Pancreas (tissue), 10 donors: ENCODE data around the gene POLR2B. TPM values are rescaled to one million over a fixed set of nuclear protein-coding genes. Genes with fewer than 3 reads are reported as not detected.
A peak's percentile ranks its signal among the peaks of the same experiment; 100 is the strongest.

ENCODE experiments used
- ATAC-seq, 4 donors: fragments of 200-7000 bp; cut with Tn5 transposase; one replicate each; pipeline versions ENCODE4 v1.8.0 to v1.9.1; 2020; ENCODE audit warnings: mild to moderate bottlenecking in 4 of 4, moderate library complexity in 4 of 4
- DNase-seq, 6 donors: peaks; one replicate each; pipeline ENCODE4 v3.0.0-alpha.2; 2020
- FAIRE-seq: peaks from 2 replicates; lab custom pipeline; 2012; peaks lifted over from hg19 to GRCh38; lab: Jason Lieb, UNC
- H3K27ac ChIP-seq, 4 donors: fragments of 200-600 bp; sonication (generic); 1 replicate in 3 of 4; 2 replicates in 1 of 4; pipeline versions ENCODE4 v1.5.0 to v1.8.0; 2020
- H3K27me3 ChIP-seq, 4 donors: fragments of 200-600 bp; one replicate each; pipeline ENCODE4 v1.8.0; 2021
- H3K36me3 ChIP-seq, 3 donors: fragments of 200-600 bp; sonication (generic) in 1 of 3; one replicate each; pipeline versions ENCODE4 v1.5.0 to v1.8.0; 2020 to 2021
- H3K4me1 ChIP-seq, 3 donors: fragments of 200-600 bp; one replicate each; pipeline ENCODE4 v1.8.0; 2021
- H3K4me3 ChIP-seq, 4 donors: fragments of 200-600 bp; sonication (generic) in 2 of 4; one replicate each; pipeline versions ENCODE4 v1.5.0 to v1.8.0; 2020 to 2021
- H3K9me3 ChIP-seq, 4 donors: fragments of 200-600 bp; one replicate each; pipeline ENCODE4 v1.8.0; 2021
- WGBS, 2 donors: extraction: QIAGEN DNeasy Blood & Tissue Kit; methylation state at CpG; one replicate each; pipeline ENCODE4 v1.1.7; 2013; 5-methylcytosine and 5-hydroxymethylcytosine counted together
- intact Hi-C, 3 donors: fragments of 100-400 bp; cut with DNase I; formaldehyde crosslinking; loops; one replicate each; pipeline versions ENCODE4 v1.11.1 to v1.14.2; 2022
- polyA plus RNA-seq, 2 donors: library from polyadenylated mRNA; stranded (reverse); fragments of 200-250 nt; gene quantifications; one replicate each; pipeline ENCODE4 v1.2.3, GENCODE V29; 2013
- total RNA-seq, 6 donors: library from RNA; stranded (reverse); fragmentation: NEBNext Ultra II Directional in 4 of 6; extraction: Animal tissue kit (Norgen Biotek cat#: 25700) in 4 of 6; gene quantifications; one replicate each; pipeline versions ENCODE4 v1.2.1 to v1.2.4, GENCODE V29; 2021 to 2023
- TF ChIP-seq, protein P1 (sequence below), 4 donors: fragments of 200-600 bp; sonication (generic) in 3 of 4; IDR thresholded peaks; one replicate each; pipeline versions ENCODE4 v1.5.0 to v1.8.0; 2021; ENCODE audit warnings: antibody characterized with exemption in 4 of 4
- donor health status: healthy with polysubstance abuse.
- donor health status: DM: no; HTN: no; CAD: no; lungs with moderate emphysema.
- donor health status: DM: no; HTN: no; CAD: no.
- donor health status: control.
- donor health status: control.
- donor health status: Bipolar disorder and iron deficiency.
- donor health status: DM: yes; HTN: yes; CAD: no.
- donor health status: DM: no; HTN: no; CAD: no.
- donor health status: DM: no; HTN: no; CAD: no.
- donor health status: DM: yes; HTN: yes; CAD: no.

Gene POLR2B
- total and polyA plus RNA-seq, 8 donors = 19.2 to 48.2 (median 35.2) TPM

DNA sequence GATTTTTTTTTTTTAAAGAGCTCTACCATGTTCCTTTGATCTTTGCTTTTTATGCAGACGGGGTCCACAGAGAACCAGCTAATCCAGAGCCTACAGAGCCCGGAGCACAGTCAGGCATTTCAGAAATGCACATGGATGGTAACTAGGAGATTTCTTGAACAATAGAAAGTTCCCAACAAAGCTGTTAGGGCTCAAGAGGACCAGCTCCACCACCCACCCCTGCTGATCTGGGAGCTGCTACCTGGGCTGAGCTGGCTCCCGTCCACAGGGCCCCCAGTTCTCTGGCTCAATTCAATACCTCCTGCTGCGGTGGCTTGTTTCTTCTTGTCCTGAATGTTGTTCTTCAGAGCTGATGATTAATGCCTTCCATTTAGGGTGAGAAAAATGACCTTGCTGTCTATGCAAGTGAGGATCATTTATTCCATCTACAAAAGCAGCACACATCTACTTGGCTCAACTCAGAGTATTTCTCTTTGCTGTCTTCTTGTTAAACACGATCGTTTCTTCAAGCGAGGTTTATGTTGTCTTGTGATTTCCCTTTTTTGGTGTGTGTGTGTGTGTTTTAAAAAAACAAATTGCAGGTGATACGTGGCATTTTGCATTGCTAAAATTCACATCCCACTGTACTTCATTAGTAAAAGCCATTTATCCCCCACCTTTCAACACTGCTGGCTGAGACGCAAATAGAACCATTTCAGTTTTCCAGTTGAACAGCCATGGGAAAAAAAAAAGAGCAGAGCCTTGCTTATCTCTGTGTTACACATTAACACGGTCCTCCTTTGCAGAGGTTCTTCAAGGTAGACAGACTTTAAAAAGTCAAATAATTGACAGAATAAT is 100.2 kb downstream of the POLR2B start:
- TF ChIP-seq, protein P1, sequence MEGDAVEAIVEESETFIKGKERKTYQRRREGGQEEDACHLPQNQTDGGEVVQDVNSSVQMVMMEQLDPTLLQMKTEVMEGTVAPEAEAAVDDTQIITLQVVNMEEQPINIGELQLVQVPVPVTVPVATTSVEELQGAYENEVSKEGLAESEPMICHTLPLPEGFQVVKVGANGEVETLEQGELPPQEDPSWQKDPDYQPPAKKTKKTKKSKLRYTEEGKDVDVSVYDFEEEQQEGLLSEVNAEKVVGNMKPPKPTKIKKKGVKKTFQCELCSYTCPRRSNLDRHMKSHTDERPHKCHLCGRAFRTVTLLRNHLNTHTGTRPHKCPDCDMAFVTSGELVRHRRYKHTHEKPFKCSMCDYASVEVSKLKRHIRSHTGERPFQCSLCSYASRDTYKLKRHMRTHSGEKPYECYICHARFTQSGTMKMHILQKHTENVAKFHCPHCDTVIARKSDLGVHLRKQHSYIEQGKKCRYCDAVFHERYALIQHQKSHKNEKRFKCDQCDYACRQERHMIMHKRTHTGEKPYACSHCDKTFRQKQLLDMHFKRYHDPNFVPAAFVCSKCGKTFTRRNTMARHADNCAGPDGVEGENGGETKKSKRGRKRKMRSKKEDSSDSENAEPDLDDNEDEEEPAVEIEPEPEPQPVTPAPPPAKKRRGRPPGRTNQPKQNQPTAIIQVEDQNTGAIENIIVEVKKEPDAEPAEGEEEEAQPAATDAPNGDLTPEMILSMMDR (IDR thresholded peaks at IDR 0.05) = no peak
- H3K9me3 ChIP-seq = no peaks in the 10 kb centered on the region
- ATAC-seq = peak; percentile 75 to 79 (median 79)
- peaks cover 0 to 26% (median 24%) of the 10 kb centered on the region in 3 donors for H3K4me1 ChIP-seq
- H3K36me3 ChIP-seq = no peaks in the 10 kb centered on the region
- peak in 3 of 6 donors; percentile 46 to 54 (median 48) for DNase-seq
- no peaks in the 10 kb centered on the region for H3K27me3 ChIP-seq
- intact Hi-C loops = no loop called here
- FAIRE-seq = no peak
- H3K27ac ChIP-seq = peak overlapping the region; percentile 18 to 75 (median 66)
- H3K4me3 ChIP-seq = peak overlapping the region in 1 of 4 donors; percentile 10
- WGBS, 2 donors = 14 to 16% methylated on average over 10 of the region's 10 CpGs

Other genes with a start within 250 kb of the POLR2B start
- gene SPINK2, start 157.2 kb upstream of the POLR2B start, total RNA-seq = under 1 TPM in 1 of 6 donors, not detected in 5; 0.49 TPM
- gene SPINK2, start 157.2 kb upstream of the POLR2B start, polyA plus RNA-seq = under 1 TPM in 1 of 2 donors, not detected in 1; 0.63 TPM
- 10 to 100 TPM; 12.5 to 28.9 (median 16.0) TPM for gene REST, start 71.0 kb upstream of the POLR2B start, total RNA-seq
- gene REST, start 71.0 kb upstream of the POLR2B start, polyA plus RNA-seq = 1 to 10 TPM; 2.7 to 2.8 TPM
- 10 to 100 TPM; 12.6 to 27.0 (median 19.6) TPM for gene NOA1, start 1.3 kb upstream of the POLR2B start, total RNA-seq
- 1 to 10 TPM; 5.2 to 7.8 TPM for gene NOA1, start 1.3 kb upstream of the POLR2B start, polyA plus RNA-seq
- gene IGFBP7, start 131.5 kb downstream of the POLR2B start, total RNA-seq = 100 to 1,000 TPM in 3 of 6 donors, 10 to 100 TPM in 3; 49.4 to 324 (median 120) TPM
- gene IGFBP7, start 131.5 kb downstream of the POLR2B start, polyA plus RNA-seq = 100 to 1,000 TPM; 156 to 186 TPM